IMR-90 (cell line): ENCODE data around the gene KCNT2.

Source experiments
- CEBPB ChIP-seq: IDR thresholded peaks from 2 replicates; pipeline ENCODE4 v1.6.1; 2012; ENCODE audit warnings: low read depth, low read length, improper control_type of control experiment
- CTCF ChIP-seq: conservative IDR thresholded peaks from 2 replicates; pipeline ENCODE4 v1.5.1; 2012; ENCODE audit warnings: mild to moderate bottlenecking, low read depth, low read length, improper control_type of control experiment
- ELK1 ChIP-seq: fragments of 150-350 bp; IDR thresholded peaks from 2 replicates; pipeline ENCODE4 v1.6.1; 2016; ENCODE audit warnings: low read depth, mild to moderate bottlenecking, low read length, moderate library complexity, borderline replicate concordance
- FOS ChIP-seq: fragments of 150-350 bp; IDR thresholded peaks from 2 replicates; pipeline ENCODE4 v1.6.1; 2016; ENCODE audit warnings: low read depth, low read length
- MAFK ChIP-seq: IDR thresholded peaks from 2 replicates; pipeline ENCODE4 v1.6.1; 2012; ENCODE audit warnings: low read depth, low read length, improper control_type of control experiment
- POLR2A ChIP-seq: IDR thresholded peaks from 2 replicates; pipeline ENCODE4 v1.6.1; 2012; ENCODE audit warnings: mild to moderate bottlenecking, low read depth, low read length
- RAD21 ChIP-seq: IDR thresholded peaks from 2 replicates; pipeline ENCODE4 v1.6.1; 2012; ENCODE audit warnings: low read length, improper control_type of control experiment
- RCOR1 ChIP-seq: IDR thresholded peaks from 2 replicates; pipeline ENCODE4 v1.6.1; 2012; ENCODE audit warnings: mild to moderate bottlenecking, low read length, improper control_type of control experiment; ENCODE audit not compliant: insufficient replicate concordance
- SMC3 ChIP-seq: fragments of 150-350 bp; IDR thresholded peaks from 2 replicates; pipeline ENCODE4 v1.6.1; 2016; ENCODE audit warnings: low read depth, mild to moderate bottlenecking, antibody characterized with exemption, low read length, moderate library complexity
- USF2 ChIP-seq: fragments of 150-350 bp; IDR thresholded peaks from 2 replicates; pipeline ENCODE4 v1.6.1; 2017; ENCODE audit warnings: mild to moderate bottlenecking, antibody characterized with exemption, low read length, low read depth

GRCh38 chr1:196415978-196416377 is 192.3 kb downstream of the KCNT2 start:
- TF ChIP-seq CTCF (no peak), RCOR1 (no peak), FOS (no peak), ELK1 (no peak), POLR2A (no peak), CEBPB (no peak), MAFK (no peak), USF2 (no peak), RAD21 (no peak), SMC3 (no peak)
